Body of pancreas (tissue), 4 donors: ENCODE measurements around the gene TRIM10. TPM values are rescaled to one million over a fixed set of nuclear protein-coding genes. Genes with fewer than 3 reads are reported as not detected.

Source experiments
- ATAC-seq: fragments of 150-250 bp; one replicate; pipeline ENCODE4 v1.9.1; 2016
- DNase-seq, 4 donors: peaks; one replicate each; pipeline ENCODE4 v3.0.0-alpha.2; 2019
- H3K27ac ChIP-seq, 4 donors: fragments of 200-600 bp; sonication (generic); 1 replicate in 3 of 4; 2 replicates in 1 of 4; pipeline versions ENCODE4 v1.5.1 to v1.6.1; 2016 to 2019; ENCODE audit warnings: mild to moderate bottlenecking in 1 of 4, mixed read lengths in 1 of 4, moderate library complexity in 1 of 4
- H3K27me3 ChIP-seq, 2 donors: fragments of 200-600 bp; sonication (generic); one replicate each; pipeline ENCODE4 v1.6.0; 2016; ENCODE audit warnings: mild to moderate bottlenecking in 1 of 2
- H3K36me3 ChIP-seq, 2 donors: fragments of 200-600 bp; sonication (generic); replicated peaks in 1 of 2; 2 replicates each; pipeline ENCODE4 v1.5.1; 2016; ENCODE audit warnings: low read depth in 2 of 2; ENCODE audit not compliant: insufficient read depth in 1 of 2
- H3K4me1 ChIP-seq: fragments of 200-600 bp; sonication (generic); one replicate; pipeline ENCODE4 v1.6.0; 2016
- H3K4me3 ChIP-seq, 2 donors: fragments of 200-600 bp; sonication (generic); 1 replicate in 1 of 2; 2 replicates in 1 of 2; pipeline ENCODE4 v1.5.1; 2016 to 2019
- H3K9me3 ChIP-seq, 3 donors: fragments of 200-600 bp; sonication (generic); 1 replicate in 2 of 3; 2 replicates in 1 of 3; pipeline ENCODE4 v1.5.1; 2016
- CTCF ChIP-seq, 7 experiments: fragments of 450-650 bp in 4 of 7; fragments of 200-600 bp in 3 of 7; sonication (generic) in 3 of 7; IDR thresholded peaks; one replicate each; pipeline ENCODE4 v1.5.1; 2016 to 2019; ENCODE audit warnings: antibody characterized with exemption in 7 of 7
- POLR2A ChIP-seq, 3 donors: fragments of 450-650 bp; IDR thresholded peaks; one replicate each; pipeline ENCODE4 v1.6.1; 2016; ENCODE audit warnings: antibody characterized with exemption in 3 of 3, mild to moderate bottlenecking in 2 of 3
- WGBS, 2 donors: methylation state at CpG; one replicate each; pipeline ENCODE4 v1.1.5; 2017; 5-methylcytosine and 5-hydroxymethylcytosine counted together
- intact Hi-C: fragments of 100-400 bp; cut with DNase I; formaldehyde crosslinking; loops from one replicate; pipeline ENCODE4 v1.15.1; 2023
- total RNA-seq, 2 donors: library from RNA; depleted of rRNA; stranded (reverse); fragments of >200 nt; gene quantifications; one replicate each; pipeline ENCODE4 v1.1.0, GENCODE V29; 2016

Gene TRIM10
- total RNA-seq, 2 donors from 2014 or later: not detected

GRCh38 chr6:30154709-30155519 is 6.1 kb downstream of the TRIM10 start:
- Histone ChIP-seq H3K4me3 (no peak overlapping the region), H3K4me1 (peaks cover 12% of the 10 kb centered on the region), H3K27me3 (no peaks in the 10 kb centered on the region), H3K9me3 (no peaks in the 10 kb centered on the region), H3K27ac (peak overlapping the region in 1 of 4 donors; percentile 19), H3K36me3 (no peaks in the 10 kb centered on the region)
- DNase-seq: peak in 3 of 4 donors; percentile 20 to 49 (median 25)
- TF ChIP-seq CTCF (IDR thresholded peaks at IDR 0.05) (no peak), POLR2A (IDR thresholded peaks at IDR 0.05) (no peak)
- ATAC-seq: peak; percentile 54
- WGBS, 2 donors: 20 to 42% methylated on average over 12 of the region's 12 CpGs
- intact Hi-C loops: no loop called here

GRCh38 chr6:30154061-30154460 is 7.0 kb downstream of the TRIM10 start:
- Histone ChIP-seq H3K4me3 (no peak overlapping the region), H3K27me3 (no peaks in the 10 kb centered on the region), H3K36me3 (no peaks in the 10 kb centered on the region), H3K4me1 (peaks cover 12% of the 10 kb centered on the region), H3K27ac (no peak overlapping the region), H3K9me3 (no peaks in the 10 kb centered on the region)
- TF ChIP-seq CTCF (IDR thresholded peaks at IDR 0.05) (no peak), POLR2A (IDR thresholded peaks at IDR 0.05) (no peak)
- 69 to 79% methylated on average over 16 to 17 of the region's 17 CpGs for WGBS, 2 donors
- ATAC-seq (no peak), DNase-seq (no peak)
- intact Hi-C loops: no loop called here

- no peak for DNase-seq
- H3K27me3 ChIP-seq: no peaks in the 10 kb centered on the region
- H3K4me3 ChIP-seq: no peak overlapping the region
- ATAC-seq: no peak
- TF ChIP-seq CTCF (IDR thresholded peaks at IDR 0.05): no peak
- TF ChIP-seq POLR2A (IDR thresholded peaks at IDR 0.05): no peak
- H3K9me3 ChIP-seq: no peaks in the 10 kb centered on the region
- H3K27ac ChIP-seq: no peak overlapping the region
- intact Hi-C loops: no loop called here
- H3K36me3 ChIP-seq: no peaks in the 10 kb centered on the region
- peaks cover 12% of the 10 kb centered on the region for H3K4me1 ChIP-seq
- WGBS, 2 donors: 78 to 86% methylated on average over 3 of the region's 3 CpGs
These were observed 8.0 kb downstream of the TRIM10 start for GRCh38 chr6:30152910-30153610.

- no peaks in the 10 kb centered on the region for H3K36me3 ChIP-seq
- no peak overlapping the region for H3K27ac ChIP-seq
- no peak for DNase-seq
- WGBS, 2 donors: 41 to 57% methylated on average over 4 of the region's 4 CpGs
- H3K9me3 ChIP-seq: no peaks in the 10 kb centered on the region
- peaks cover 12% of the 10 kb centered on the region for H3K4me1 ChIP-seq
- no peak overlapping the region for H3K4me3 ChIP-seq
- TF ChIP-seq CTCF (IDR thresholded peaks at IDR 0.05): no peak
- TF ChIP-seq POLR2A (IDR thresholded peaks at IDR 0.05): no peak
- intact Hi-C loops: no loop called here
- ATAC-seq: no peak
- no peaks in the 10 kb centered on the region for H3K27me3 ChIP-seq
These were observed 8.9 kb downstream of the TRIM10 start for GRCh38 chr6:30152016-30152673.
